HL-60 (cell line): Measurements from ENCODE around the gene ITGB3BP.

ENCODE experiments used
- CTCF ChIP-seq: IDR thresholded peaks from one replicate; pipeline ENCODE4 v1.5.1; 2011; ENCODE audit warnings: low read length, control low read depth, inconsistent platforms; ENCODE audit not compliant: insufficient read depth
- GABPA ChIP-seq: IDR thresholded peaks from 2 replicates; pipeline ENCODE4 v1.6.1; 2012; ENCODE audit warnings: low read depth
- POLR2AphosphoS5 ChIP-seq: IDR thresholded peaks from 2 replicates; pipeline ENCODE4 v1.6.1; 2012; ENCODE audit warnings: low read depth
- SPI1 ChIP-seq: IDR thresholded peaks from 2 replicates; pipeline ENCODE4 v1.6.1; 2012; ENCODE audit warnings: low read depth, mild to moderate bottlenecking, borderline replicate concordance
- TF ChIP-seq, protein P1 (sequence below): IDR thresholded peaks from 2 replicates; pipeline ENCODE4 v1.6.1; 2012; ENCODE audit warnings: low read depth; ENCODE audit not compliant: insufficient replicate concordance

- no peak for TF ChIP-seq CTCF
- TF ChIP-seq POLR2AphosphoS5, result no peak
- TF ChIP-seq, protein P1, sequence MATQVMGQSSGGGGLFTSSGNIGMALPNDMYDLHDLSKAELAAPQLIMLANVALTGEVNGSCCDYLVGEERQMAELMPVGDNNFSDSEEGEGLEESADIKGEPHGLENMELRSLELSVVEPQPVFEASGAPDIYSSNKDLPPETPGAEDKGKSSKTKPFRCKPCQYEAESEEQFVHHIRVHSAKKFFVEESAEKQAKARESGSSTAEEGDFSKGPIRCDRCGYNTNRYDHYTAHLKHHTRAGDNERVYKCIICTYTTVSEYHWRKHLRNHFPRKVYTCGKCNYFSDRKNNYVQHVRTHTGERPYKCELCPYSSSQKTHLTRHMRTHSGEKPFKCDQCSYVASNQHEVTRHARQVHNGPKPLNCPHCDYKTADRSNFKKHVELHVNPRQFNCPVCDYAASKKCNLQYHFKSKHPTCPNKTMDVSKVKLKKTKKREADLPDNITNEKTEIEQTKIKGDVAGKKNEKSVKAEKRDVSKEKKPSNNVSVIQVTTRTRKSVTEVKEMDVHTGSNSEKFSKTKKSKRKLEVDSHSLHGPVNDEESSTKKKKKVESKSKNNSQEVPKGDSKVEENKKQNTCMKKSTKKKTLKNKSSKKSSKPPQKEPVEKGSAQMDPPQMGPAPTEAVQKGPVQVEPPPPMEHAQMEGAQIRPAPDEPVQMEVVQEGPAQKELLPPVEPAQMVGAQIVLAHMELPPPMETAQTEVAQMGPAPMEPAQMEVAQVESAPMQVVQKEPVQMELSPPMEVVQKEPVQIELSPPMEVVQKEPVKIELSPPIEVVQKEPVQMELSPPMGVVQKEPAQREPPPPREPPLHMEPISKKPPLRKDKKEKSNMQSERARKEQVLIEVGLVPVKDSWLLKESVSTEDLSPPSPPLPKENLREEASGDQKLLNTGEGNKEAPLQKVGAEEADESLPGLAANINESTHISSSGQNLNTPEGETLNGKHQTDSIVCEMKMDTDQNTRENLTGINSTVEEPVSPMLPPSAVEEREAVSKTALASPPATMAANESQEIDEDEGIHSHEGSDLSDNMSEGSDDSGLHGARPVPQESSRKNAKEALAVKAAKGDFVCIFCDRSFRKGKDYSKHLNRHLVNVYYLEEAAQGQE, result no peak
- no peak for TF ChIP-seq SPI1
- no peak for TF ChIP-seq GABPA
These were observed 24.9 kb downstream of the ITGB3BP start for GRCh38 chr1:63498106-63498505.
